GM15510 (cell line): ENCODE results near the gene TSHR.

Experiments
- POLR2A ChIP-seq: IDR thresholded peaks from 3 replicates; pipeline ENCODE4 v1.6.1; 2011; ENCODE audit warnings: borderline replicate concordance; ENCODE audit not compliant: insufficient read length; ENCODE audit errors: extremely low read depth

Gene TSHR

GRCh38 chr14:80979951-80980350 lies 24.5 kb downstream of the TSHR start:
- TF ChIP-seq POLR2A: no peak

GRCh38 chr14:80981156-80981555 lies 25.7 kb downstream of the TSHR start:
- TF ChIP-seq POLR2A: no peak

- no peak for TF ChIP-seq POLR2A
Measured at GRCh38 chr14:80981673-80982072, 26.3 kb downstream of the TSHR start.

- no peak for TF ChIP-seq POLR2A
Measured at GRCh38 chr14:80982711-80983110, 27.3 kb downstream of the TSHR start.

- TF ChIP-seq POLR2A: no peak
Measured at GRCh38 chr14:80987235-80988032, 32.0 kb downstream of the TSHR start.

- TF ChIP-seq POLR2A: no peak
Measured at GRCh38 chr14:80988192-80988591, 32.8 kb downstream of the TSHR start.

GRCh38 chr14:80988735-80989429 lies 33.5 kb downstream of the TSHR start:
- TF ChIP-seq POLR2A: no peak

- TF ChIP-seq POLR2A: no peak
Measured at GRCh38 chr14:80992580-80992979, 37.2 kb downstream of the TSHR start.

- no peak for TF ChIP-seq POLR2A
Measured at GRCh38 chr14:80996049-80996901, 40.9 kb downstream of the TSHR start.

- no peak for TF ChIP-seq POLR2A
Measured at GRCh38 chr14:81001447-81001846, 46.0 kb downstream of the TSHR start.

GRCh38 chr14:81004575-81004974 lies 49.2 kb downstream of the TSHR start:
- no peak for TF ChIP-seq POLR2A

GRCh38 chr14:81005540-81006228 lies 50.3 kb downstream of the TSHR start:
- TF ChIP-seq POLR2A: no peak

- no peak for TF ChIP-seq POLR2A
Measured at GRCh38 chr14:81006266-81006665, 50.8 kb downstream of the TSHR start.

- TF ChIP-seq POLR2A: no peak
Measured at GRCh38 chr14:81007131-81007530, 51.7 kb downstream of the TSHR start.
